Memory B cell (primary cell): ENCODE results near the gene SUFU.
A peak's percentile ranks its signal among the peaks of the same experiment; 100 is the strongest.

Experiments used
- ATAC-seq: fragments of 150-1000 bp; cut with Tn5 transposase; 2 replicates; pipeline ENCODE4 v1.10.0; 2021; ENCODE audit warnings: low read depth, mild to moderate bottlenecking, moderate library complexity
- DNase-seq, 2 donors: peaks; one replicate each; pipeline ENCODE4 v3.0.0; 2022; ENCODE audit warnings: low spot score in 2 of 2
- H3K27ac Mint-ChIP-seq: one replicate; pipeline ENCODE4 v1.8.0; 2022; ENCODE audit warnings: mild to moderate bottlenecking, moderate library complexity, mixed read lengths
- H3K27me3 Mint-ChIP-seq: one replicate; pipeline ENCODE4 v1.8.0; 2022; ENCODE audit warnings: mixed read lengths
- H3K36me3 Mint-ChIP-seq: one replicate; pipeline ENCODE4 v1.8.0; 2022; ENCODE audit warnings: mild to moderate bottlenecking, mixed read lengths
- H3K4me1 Mint-ChIP-seq: one replicate; pipeline ENCODE4 v1.8.0; 2022; ENCODE audit warnings: mixed read lengths
- H3K4me3 Mint-ChIP-seq: one replicate; pipeline ENCODE4 v1.8.0; 2022; ENCODE audit warnings: mild to moderate bottlenecking, moderate library complexity, mixed read lengths
- H3K9me3 Mint-ChIP-seq: one replicate; pipeline ENCODE4 v1.8.0; 2022; ENCODE audit warnings: mixed read lengths

SUFU gene

GRCh38 chr10:102647443-102648268 lies 143.9 kb downstream of the SUFU start:
- Mint-ChIP-seq H3K27me3 (no peaks in the 10 kb centered on the region), H3K4me1 (peaks cover 55% of the 10 kb centered on the region), H3K36me3 (peaks cover 2% of the 10 kb centered on the region), H3K4me3 (peak overlapping the region; percentile 96), H3K27ac (peak overlapping the region; percentile 51), H3K9me3 (no peaks in the 10 kb centered on the region)
- ATAC-seq (no peak), DNase-seq (peak; percentile 27 to 29)

- no peak overlapping the region for H3K27ac Mint-ChIP-seq
- no peaks in the 10 kb centered on the region for H3K27me3 Mint-ChIP-seq
- peaks cover 59% of the 10 kb centered on the region for H3K4me1 Mint-ChIP-seq
- ATAC-seq (no peak), DNase-seq (no peak)
- peaks cover 6% of the 10 kb centered on the region for H3K36me3 Mint-ChIP-seq
- no peaks in the 10 kb centered on the region for H3K9me3 Mint-ChIP-seq
- peak overlapping the region; percentile 96 for H3K4me3 Mint-ChIP-seq
Measured at GRCh38 chr10:102648269-102648888, 144.6 kb downstream of the SUFU start.

GRCh38 chr10:102648889-102649796 lies 145.4 kb downstream of the SUFU start:
- ATAC-seq (no peak), DNase-seq (peak in 1 of 2 donors; percentile 32)
- H3K4me1 Mint-ChIP-seq, result peaks cover 63% of the 10 kb centered on the region
- peaks cover 11% of the 10 kb centered on the region for H3K36me3 Mint-ChIP-seq
- H3K27ac Mint-ChIP-seq, result peak overlapping the region; percentile 93
- H3K9me3 Mint-ChIP-seq, result no peaks in the 10 kb centered on the region
- no peaks in the 10 kb centered on the region for H3K27me3 Mint-ChIP-seq
- peak overlapping the region; percentile 96 for H3K4me3 Mint-ChIP-seq

GRCh38 chr10:102649797-102650654 lies 146.3 kb downstream of the SUFU start:
- peaks cover 16% of the 10 kb centered on the region for H3K36me3 Mint-ChIP-seq
- DNase-seq (no peak), ATAC-seq (no peak)
- peaks cover 63% of the 10 kb centered on the region for H3K4me1 Mint-ChIP-seq
- H3K27ac Mint-ChIP-seq, result peak overlapping the region; percentile 93
- peak overlapping the region; percentile 73 for H3K4me3 Mint-ChIP-seq
- H3K27me3 Mint-ChIP-seq, result no peaks in the 10 kb centered on the region
- no peaks in the 10 kb centered on the region for H3K9me3 Mint-ChIP-seq

GRCh38 chr10:102650655-102651454 lies 147.1 kb downstream of the SUFU start:
- Mint-ChIP-seq H3K4me3 (peak overlapping the region; percentile 73), H3K27me3 (no peaks in the 10 kb centered on the region), H3K36me3 (peaks cover 21% of the 10 kb centered on the region), H3K27ac (peak overlapping the region; percentile 93), H3K9me3 (no peaks in the 10 kb centered on the region), H3K4me1 (peaks cover 63% of the 10 kb centered on the region)
- DNase-seq, result no peak
- ATAC-seq, result no peak

GRCh38 chr10:102651455-102652169 lies 147.8 kb downstream of the SUFU start:
- Mint-ChIP-seq H3K27me3 (no peaks in the 10 kb centered on the region), H3K36me3 (peaks cover 26% of the 10 kb centered on the region), H3K27ac (peak overlapping the region; percentile 93), H3K4me1 (peaks cover 58% of the 10 kb centered on the region), H3K4me3 (peak overlapping the region; percentile 74), H3K9me3 (no peaks in the 10 kb centered on the region)
- ATAC-seq (no peak), DNase-seq (no peak)

GRCh38 chr10:102652170-102652916 lies 148.6 kb downstream of the SUFU start:
- ATAC-seq, result peak; percentile 76
- Mint-ChIP-seq H3K36me3 (peaks cover 30% of the 10 kb centered on the region), H3K27ac (peak overlapping the region; percentile 93), H3K9me3 (no peaks in the 10 kb centered on the region), H3K4me1 (peaks cover 54% of the 10 kb centered on the region), H3K4me3 (peak overlapping the region; percentile 74), H3K27me3 (no peaks in the 10 kb centered on the region)
- peak in 1 of 2 donors; percentile 28 for DNase-seq

- H3K4me1 Mint-ChIP-seq, result peaks cover 47% of the 10 kb centered on the region
- peak overlapping the region; percentile 22 for H3K4me3 Mint-ChIP-seq
- peak overlapping the region; percentile 93 for H3K27ac Mint-ChIP-seq
- no peak for ATAC-seq
- H3K36me3 Mint-ChIP-seq, result peaks cover 36% of the 10 kb centered on the region
- DNase-seq, result no peak
- no peaks in the 10 kb centered on the region for H3K27me3 Mint-ChIP-seq
- no peaks in the 10 kb centered on the region for H3K9me3 Mint-ChIP-seq
Measured at GRCh38 chr10:102653060-102653459, 149.3 kb downstream of the SUFU start.

- Mint-ChIP-seq H3K9me3 (no peaks in the 10 kb centered on the region), H3K36me3 (peaks cover 39% of the 10 kb centered on the region), H3K4me3 (no peak overlapping the region), H3K4me1 (peaks cover 34% of the 10 kb centered on the region), H3K27me3 (no peaks in the 10 kb centered on the region), H3K27ac (no peak overlapping the region)
- no peak for ATAC-seq
- DNase-seq, result no peak
Measured at GRCh38 chr10:102654566-102654965, 150.8 kb downstream of the SUFU start.

GRCh38 chr10:102654969-102655368 lies 151.2 kb downstream of the SUFU start:
- H3K27ac Mint-ChIP-seq, result no peak overlapping the region
- H3K27me3 Mint-ChIP-seq, result no peaks in the 10 kb centered on the region
- no peak overlapping the region for H3K4me3 Mint-ChIP-seq
- ATAC-seq (no peak), DNase-seq (no peak)
- peaks cover 32% of the 10 kb centered on the region for H3K4me1 Mint-ChIP-seq
- H3K36me3 Mint-ChIP-seq, result peaks cover 39% of the 10 kb centered on the region
- H3K9me3 Mint-ChIP-seq, result no peaks in the 10 kb centered on the region

GRCh38 chr10:102656026-102656425 lies 152.3 kb downstream of the SUFU start:
- Mint-ChIP-seq H3K4me3 (no peak overlapping the region), H3K27me3 (no peaks in the 10 kb centered on the region), H3K27ac (no peak overlapping the region), H3K4me1 (peaks cover 27% of the 10 kb centered on the region), H3K9me3 (no peaks in the 10 kb centered on the region), H3K36me3 (peaks cover 39% of the 10 kb centered on the region)
- ATAC-seq (no peak), DNase-seq (no peak)
